HG02798 (cell line): Measurements from ENCODE around the gene SGCA.

Experiments used
- ATAC-seq: cut with Tn5 transposase; IDR thresholded peaks from one replicate; pipeline ENCODE4 v1.9.1; 2021; ENCODE audit warnings: mild to moderate bottlenecking; ENCODE audit not compliant: unreplicated experiment, poor library complexity

Gene SGCA

GRCh38 chr17:50148226-50149090 is 17.3 kb upstream of the SGCA start:
- peak; percentile 33 for ATAC-seq

- ATAC-seq, result no peak
Measured at GRCh38 chr17:50149091-50149416, 16.8 kb upstream of the SGCA start.

GRCh38 chr17:50149417-50150353 is 16.1 kb upstream of the SGCA start:
- no peak for ATAC-seq

- ATAC-seq, result no peak
Measured at GRCh38 chr17:50150354-50151040, 15.3 kb upstream of the SGCA start, which contains the start of gene PPP1R9B. TSS of gene PPP1R9B (minus strand) at chr17:50150677. CDS start at chr17:50150513, 164 bp downstream.

GRCh38 chr17:50151041-50151936 is 14.5 kb upstream of the SGCA start:
- peak; percentile 54 for ATAC-seq

GRCh38 chr17:50151937-50152547 is 13.8 kb upstream of the SGCA start:
- peak; percentile 31 for ATAC-seq

- ATAC-seq, result no peak
Measured at GRCh38 chr17:50152736-50153135, 13.1 kb upstream of the SGCA start.

- no peak for ATAC-seq
Measured at GRCh38 chr17:50153650-50154575, 11.9 kb upstream of the SGCA start.

GRCh38 chr17:50154604-50155003 is 11.2 kb upstream of the SGCA start:
- ATAC-seq, result peak; percentile 40

GRCh38 chr17:50155115-50155819 is 10.5 kb upstream of the SGCA start:
- no peak for ATAC-seq

- no peak for ATAC-seq
Measured at GRCh38 chr17:50157891-50158290, 7.9 kb upstream of the SGCA start.

- peak; percentile 94 for ATAC-seq
Measured at GRCh38 chr17:50161023-50161910, 4.5 kb upstream of the SGCA start.

GRCh38 chr17:50161911-50162288 is 3.9 kb upstream of the SGCA start:
- ATAC-seq, result no peak

- ATAC-seq, result no peak
Measured at GRCh38 chr17:50162466-50163254, 3.1 kb upstream of the SGCA start.

GRCh38 chr17:50163843-50164696 is 1.7 kb upstream of the SGCA start:
- no peak for ATAC-seq
